IMR-90 (cell line): ENCODE results near the gene MLLT10. TPM values are rescaled to one million over a fixed set of nuclear protein-coding genes. Genes with fewer than 3 reads are reported as not detected.

Experiments
- ATAC-seq: fragments of 200-7000 bp; cut with Tn5 transposase; 2 replicates; pipeline ENCODE4 v1.9.1; 2020; ENCODE audit warnings: low read depth, mild to moderate bottlenecking, moderate library complexity
- BruUV-seq: library from RNA; stranded (reverse); fragments of 400-500 nt; replicated peaks from 2 replicates; lab custom pipeline; 2021; lab: Mats Ljungman, UMichigan
- CTCF ChIA-PET: fragments of 300-600 bp; formaldehyde crosslinking; extraction: SDS; loops from one replicate; lab custom pipeline; 2021; ENCODE audit warnings: antibody characterized with exemption; lab: Yijun Ruan, JAX
- POLR2A ChIA-PET: fragments of 300-600 bp; sonication (Branson Sonifier 250); formaldehyde crosslinking; loops from one replicate; lab custom pipeline; 2022; ENCODE audit warnings: antibody characterized with exemption; ENCODE audit not compliant: unreplicated experiment; lab: Charles Lee
- DNase-seq: peaks from one replicate; pipeline ENCODE4 v3.0.0; 2013
- H2AFZ ChIP-seq: replicated peaks from 2 replicates; pipeline ENCODE3; 2013; ENCODE audit warnings: low read length, mild to moderate bottlenecking; ENCODE audit not compliant: poor library complexity
- H2AK5ac ChIP-seq: 2 replicates; pipeline ENCODE4 v1.6.1; 2013; ENCODE audit warnings: low read depth, low read length, inconsistent platforms
- H2AK9ac ChIP-seq: replicated peaks from 2 replicates; pipeline ENCODE3; 2013; ENCODE audit warnings: mild to moderate bottlenecking, low read depth, low read length, moderate library complexity; ENCODE audit not compliant: poor library complexity
- H2BK120ac ChIP-seq: 2 replicates; pipeline ENCODE4 v1.6.1; 2013; ENCODE audit warnings: low read depth, low read length, inconsistent platforms
- H2BK15ac ChIP-seq: 3 replicates; pipeline ENCODE4 v1.6.1; 2013; ENCODE audit warnings: low read depth, low read length, inconsistent platforms
- H2BK20ac ChIP-seq: 2 replicates; pipeline ENCODE4 v1.6.1; 2013; ENCODE audit warnings: low read depth, mild to moderate bottlenecking, inconsistent platforms, low read length, moderate library complexity
- H2BK5ac ChIP-seq: 2 replicates; pipeline ENCODE4 v1.6.1; 2013; ENCODE audit warnings: mild to moderate bottlenecking, low read depth, low read length, inconsistent platforms; ENCODE audit not compliant: poor library complexity, severe bottlenecking
- H3K14ac ChIP-seq: replicated peaks from 2 replicates; pipeline ENCODE4 v1.6.1; 2013; ENCODE audit warnings: low read depth, low read length, inconsistent platforms
- H3K18ac ChIP-seq: 2 replicates; pipeline ENCODE4 v1.6.1; 2013; ENCODE audit warnings: low read depth, low read length, control low read depth
- H3K23ac ChIP-seq: 2 replicates; pipeline ENCODE4 v1.6.1; 2013; ENCODE audit warnings: low read depth, low read length, inconsistent platforms
- H3K27ac ChIP-seq: 2 replicates; pipeline ENCODE4 v1.5.1; 2013; ENCODE audit warnings: mild to moderate bottlenecking, control low read depth, low read length; ENCODE audit not compliant: insufficient read depth
- H3K27me3 ChIP-seq: 2 replicates; pipeline ENCODE4 v1.6.1; 2013; ENCODE audit warnings: low read length; ENCODE audit not compliant: control insufficient read depth, insufficient read depth
- H3K36me3 ChIP-seq: 2 replicates; pipeline ENCODE4 v1.6.1; 2013; ENCODE audit warnings: low read length, mixed read lengths; ENCODE audit not compliant: control insufficient read depth, insufficient read depth
- H3K4ac ChIP-seq: 2 replicates; pipeline ENCODE4 v1.6.1; 2013; ENCODE audit warnings: low read depth, low read length, inconsistent platforms
- H3K4me1 ChIP-seq: 2 replicates; pipeline ENCODE4 v1.6.1; 2013; ENCODE audit warnings: low read length, mixed read lengths; ENCODE audit not compliant: control insufficient read depth, insufficient read depth
- H3K4me2 ChIP-seq: 2 replicates; pipeline ENCODE4 v1.6.1; 2013; ENCODE audit warnings: low read depth, mild to moderate bottlenecking, control low read depth, low read length, moderate library complexity
- H3K4me3 ChIP-seq: 2 replicates; pipeline ENCODE4 v1.5.1; 2013; ENCODE audit warnings: low read depth, mild to moderate bottlenecking, control low read depth, low read length, moderate library complexity; ENCODE audit not compliant: insufficient read depth
- H3K56ac ChIP-seq: 2 replicates; pipeline ENCODE4 v1.6.1; 2013; ENCODE audit warnings: low read length, inconsistent platforms; ENCODE audit not compliant: insufficient read depth; ENCODE audit errors: extremely low read depth
- H3K79me1 ChIP-seq, 2 experiments: 2 replicates each; pipeline ENCODE4 v1.6.1; 2013; ENCODE audit warnings: low read length in 2 of 2, inconsistent platforms in 1 of 2, low read depth in 1 of 2
- H3K9ac ChIP-seq: 2 replicates; pipeline ENCODE4 v1.6.1; 2013; ENCODE audit warnings: low read depth, low read length, control low read depth
- H3K9me1 ChIP-seq: 2 replicates; pipeline ENCODE4 v1.6.1; 2013; ENCODE audit warnings: low read length, inconsistent platforms; ENCODE audit not compliant: insufficient read depth
- H3K9me3 ChIP-seq: 2 replicates; pipeline ENCODE4 v1.6.1; 2013; ENCODE audit warnings: low read length; ENCODE audit not compliant: control insufficient read depth, insufficient read depth
- H4K20me1 ChIP-seq: 2 replicates; pipeline ENCODE4 v1.6.1; 2013; ENCODE audit warnings: low read length, inconsistent platforms; ENCODE audit not compliant: insufficient read depth
- H4K5ac ChIP-seq: 2 replicates; pipeline ENCODE4 v1.6.1; 2013; ENCODE audit warnings: mild to moderate bottlenecking, low read depth, low read length, control low read depth
- H4K8ac ChIP-seq, 2 experiments: 2 replicates each; pipeline ENCODE4 v1.6.1; 2013; ENCODE audit warnings: low read depth in 2 of 2, low read length in 2 of 2, control low read depth in 1 of 2, inconsistent platforms in 1 of 2
- H4K91ac ChIP-seq: 2 replicates; pipeline ENCODE4 v1.6.1; 2013; ENCODE audit warnings: low read depth, low read length, inconsistent platforms; ENCODE audit not compliant: insufficient read depth
- NFE2L2 ChIP-seq: fragments of 150-350 bp; IDR thresholded peaks from 2 replicates; pipeline ENCODE4 v1.6.1; 2016; ENCODE audit warnings: low read depth, mild to moderate bottlenecking, low read length
- WGBS, 2 experiments: methylation state at CpG; one replicate each; pipeline versions ENCODE4 v1.1.5 to v1.1.7; 2013; ENCODE audit warnings: missing lambda C conversion rate in 2 of 2; ENCODE audit not compliant: insufficient read length in 1 of 2; ENCODE audit errors: extremely low coverage in 2 of 2; 5-methylcytosine and 5-hydroxymethylcytosine counted together
- dilution Hi-C: fragments of 300-500 bp; cut with HindIII; formaldehyde crosslinking; loops from one replicate; pipeline ENCODE4 v1.14.3; 2018; ENCODE audit warnings: low sequenced_read_pairs; ENCODE audit not compliant: unreplicated experiment
- in situ Hi-C: fragments of 300-500 bp; cut with MboI; formaldehyde crosslinking; loops from 3 replicates; pipeline ENCODE4 v1.14.3; 2019; ENCODE audit warnings: low sequenced_read_pairs, inconsistent platforms, mixed read lengths
- intact Hi-C: fragments of 100-400 bp; cut with micrococcal nuclease; formaldehyde crosslinking; loops from 2 replicates; pipeline ENCODE4 v1.10.0; 2022
- polyA plus RNA-seq, 3 experiments: library from polyadenylated mRNA; depleted of rRNA; stranded (reverse); fragments of >200 nt; gene quantifications; 2 replicates each; pipeline ENCODE4 v1.2.3, GENCODE V29; 2012; ENCODE audit warnings: low replicate concordance in 1 of 3
- total RNA-seq: library from RNA; depleted of rRNA; stranded (reverse); fragments of >200 nt; gene quantifications from 2 replicates; pipeline ENCODE4 v1.2.3, GENCODE V29; 2012

The MLLT10 gene
- total and polyA plus RNA-seq, 2 of the 4 experiments (the other 2 are of a cell fraction), result 22.5 to 29.0 TPM

DNA sequence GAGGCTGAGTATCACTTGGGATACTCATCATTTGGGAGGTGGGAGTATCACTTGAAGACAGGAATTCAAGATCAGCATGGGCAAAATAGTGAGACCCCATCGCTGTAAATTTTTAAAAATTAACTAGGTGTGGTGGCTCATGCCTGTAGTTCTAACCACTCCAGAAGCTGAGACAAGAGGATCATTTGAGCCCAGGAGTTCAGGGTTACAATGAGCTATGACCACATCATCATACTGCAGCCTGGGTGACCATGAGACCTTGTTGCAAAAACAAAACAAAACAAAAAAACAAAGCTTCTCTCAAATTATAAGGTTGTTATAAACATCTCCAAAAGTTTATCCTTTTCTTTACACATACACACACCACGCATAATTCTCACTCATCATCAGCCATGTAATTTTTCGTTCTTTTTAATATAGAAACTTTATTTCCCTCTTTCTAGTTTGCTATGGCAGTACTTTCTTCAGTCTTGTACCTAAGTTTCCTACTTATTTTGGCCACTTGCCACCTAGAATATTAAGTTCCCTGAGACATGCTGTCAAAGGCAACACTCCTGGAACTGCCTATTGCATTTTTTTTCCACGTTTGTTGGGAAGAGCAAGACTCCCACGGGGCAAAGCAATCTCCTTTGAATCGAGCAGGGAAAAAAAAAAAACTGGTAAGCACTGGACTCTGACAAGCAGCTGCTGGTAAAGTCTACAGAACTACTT lies 45.6 kb upstream of the MLLT10 start:
- H2BK120ac ChIP-seq, result no peak overlapping the region
- no TSS peak for BruUV-seq
- no peak overlapping the region for H4K91ac ChIP-seq
- no peak overlapping the region for H2AK5ac ChIP-seq
- H3K4me2 ChIP-seq, result no peak overlapping the region
- no peak for ATAC-seq
- WGBS, 2 experiments, result 100% methylated on average over 1 to 2 of the region's 6 CpGs
- H3K79me1 ChIP-seq, result no peaks in the 10 kb centered on the region
- intact Hi-C loops (no loop called here), dilution Hi-C loops (no loop called here), in situ Hi-C loops (loop anchor here (5.0 to 25.0 kb wide), 3 partner anchors 206 to 1499 kb away; no protein-coding TSS in a partner anchor)
- H3K18ac ChIP-seq, result no peak overlapping the region
- no peak overlapping the region for H3K4me3 ChIP-seq
- no peak for TF ChIP-seq NFE2L2
- no peak for DNase-seq
- H3K9me1 ChIP-seq, result no peaks in the 10 kb centered on the region
- no peak overlapping the region for H2BK20ac ChIP-seq
- H2AFZ ChIP-seq, result no peak overlapping the region
- H3K9me3 ChIP-seq, result no peaks in the 10 kb centered on the region
- no peak overlapping the region for H2BK5ac ChIP-seq
- ChIA-PET POLR2A (interaction anchor here (0.6 to 0.7 kb wide), 2 partner anchors 174 to 213 kb away, joined by 3 to 6 read pairs; no protein-coding TSS in a partner anchor), CTCF (interaction anchor here (0.7 kb wide), 1 partner anchor 40 kb away, joined by 3 read pairs; no protein-coding TSS in a partner anchor)
- H4K8ac ChIP-seq, result no peak overlapping the region
- H3K14ac ChIP-seq, result no peak overlapping the region
- H3K23ac ChIP-seq, result no peak overlapping the region
- H3K56ac ChIP-seq, result no peak overlapping the region
- H3K27me3 ChIP-seq, result no peaks in the 10 kb centered on the region
- H3K4me1 ChIP-seq, result no peaks in the 10 kb centered on the region
- H3K36me3 ChIP-seq, result no peaks in the 10 kb centered on the region
- no peak overlapping the region for H3K27ac ChIP-seq
- no peaks in the 10 kb centered on the region for H4K20me1 ChIP-seq
- H4K5ac ChIP-seq, result no peak overlapping the region
- H3K9ac ChIP-seq, result no peak overlapping the region
- H2AK9ac ChIP-seq, result no peak overlapping the region
- H2BK15ac ChIP-seq, result no peak overlapping the region
- H3K4ac ChIP-seq, result no peak overlapping the region
